Measurements from ENCODE around the gene EGLN2. TPM values are rescaled to one million over a fixed set of nuclear protein-coding genes. Genes with fewer than 3 reads are reported as not detected.

The EGLN2 gene
- total RNA-seq, 1 experiment from 2014 or later = 58.6 TPM

GRCh38 chr19:40809358-40810086, 10.5 kb downstream of the EGLN2 start (continued):
- TF ChIP-seq POLR2A (IDR thresholded peaks at IDR 0.05; ENCODE audit: borderline replicate concordance, extremely low read depth, insufficient read depth, insufficient read length) (no peak), YY1 (IDR thresholded peaks at IDR 0.05; ENCODE audit: extremely low read depth, insufficient replicate concordance, low read depth, low read length) (no peak)

GRCh38 chr19:40810160-40810559, 11.2 kb downstream of the EGLN2 start:
- Histone ChIP-seq H3K4me3 (replicated peaks in 1 of 2; ENCODE audit: low read depth in 1 of 2, low read length in 2 of 2) (no peak overlapping the region), H3K27ac (ENCODE audit: low read depth, low read length) (peak overlapping the region; percentile 25; the same call in 1 of the 2 replicates), H3K9me3 (ENCODE audit: control insufficient read depth in 1 of 2, insufficient read depth in 1 of 2, low read depth in 1 of 2, low read length in 2 of 2) (no peaks in the 10 kb centered on the region), H3K4me1 (ENCODE audit: control insufficient read depth in 1 of 2, insufficient read depth in 2 of 2, low read length in 2 of 2) (peaks cover 23 to 57% of the 10 kb centered on the region in 2 experiments), H3K4me2 (ENCODE audit: low read length) (peak overlapping the region; percentile 75), H3K9ac (ENCODE audit: low read length) (0 out of 2 replicates have a peak overlapping the region, but pooled peaks have one; percentile 44), H4K20me1 (ENCODE audit: insufficient read depth) (peaks cover 4% of the 10 kb centered on the region; the same call in 1 of the 2 replicates), H3K27me3 (ENCODE audit: insufficient read depth, low read length) (no peaks in the 10 kb centered on the region), H3K79me2 (ENCODE audit: insufficient read depth, low read length) (peaks cover 28% of the 10 kb centered on the region), H2AFZ (ENCODE audit: low read depth, low read length, poor library complexity, severe bottlenecking) (no peak overlapping the region), H3K36me3 (ENCODE audit: control insufficient read depth in 1 of 2, insufficient read depth in 2 of 2, low read length in 2 of 2) (peaks cover 7 to 10% of the 10 kb centered on the region in 2 experiments; a peak in 2 of 4 replicates), H3K9me2 (ENCODE audit: insufficient read depth) (no peaks in the 10 kb centered on the region)
- no TSS peak for BruUV-seq (replicated peaks)
- no peak for TF ChIP-seq POLR2A (IDR thresholded peaks at IDR 0.05; ENCODE audit: borderline replicate concordance, extremely low read depth, insufficient read depth, insufficient read length)
- no peak for TF ChIP-seq ZBTB33 (IDR thresholded peaks at IDR 0.05; ENCODE audit: extremely low read depth, insufficient replicate concordance, low read length)
- TF ChIP-seq EZH2phosphoT487 (IDR thresholded peaks at IDR 0.05; ENCODE audit: borderline replicate concordance) = no peak
- TF ChIP-seq CBX3 (IDR thresholded peaks at IDR 0.05; ENCODE audit: low read depth) = no peak
- no peak for TF ChIP-seq ELF1 (IDR thresholded peaks at IDR 0.05; ENCODE audit: borderline replicate concordance, low read depth)
- TF ChIP-seq FOSL1 (IDR thresholded peaks at IDR 0.05; ENCODE audit: low read depth) = no peak
- no peak for TF ChIP-seq ATF3 (IDR thresholded peaks at IDR 0.05)
- TF ChIP-seq SRF (IDR thresholded peaks at IDR 0.05; ENCODE audit: low read depth) = no peak
- TF ChIP-seq MAX (IDR thresholded peaks at IDR 0.05) = no peak
- TF ChIP-seq JUND (IDR thresholded peaks at IDR 0.05) = no peak
- TF ChIP-seq CEBPB (IDR thresholded peaks at IDR 0.05; ENCODE audit: low read depth) = no peak
- TF ChIP-seq EZH2 (IDR thresholded peaks at IDR 0.05) = no peak
- TF ChIP-seq ZFX (IDR thresholded peaks at IDR 0.05) = no peak
- TF ChIP-seq YY1 (IDR thresholded peaks at IDR 0.05; ENCODE audit: extremely low read depth, insufficient replicate concordance, low read depth, low read length) = no peak
- no peak for TF ChIP-seq SIN3A (IDR thresholded peaks at IDR 0.05; ENCODE audit: low read depth)
- TF ChIP-seq SP1 (IDR thresholded peaks at IDR 0.05; ENCODE audit: low read depth) = no peak
- CTCF ChIA-PET = no interaction called here
- intact Hi-C loops (cut with micrococcal nuclease) = loop anchor here (10.0 kb wide), 1 partner anchor 335 kb away; no protein-coding TSS in a partner anchor
- no peak for ATAC-seq
- POLR2A ChIA-PET = no interaction called here
- RAD21 ChIA-PET (ENCODE audit: low non-redundant PET in 1 of 2, low total read pairs in 2 of 2, uncharacterized antibody in 2 of 2, unreplicated experiment in 2 of 2) = no interaction called here
- no peak for DNase-seq (ENCODE audit: low read depth, low spot score)

Data from HCT116 (cell line).